Tongue (tissue), 2 donors: ENCODE results near the gene GPR139. TPM values are rescaled to one million over a fixed set of nuclear protein-coding genes. Genes with fewer than 3 reads are reported as not detected.

Experiments used
- DNase-seq: peaks from one replicate; pipeline ENCODE4 v3.0.0-alpha.2; 2015
- total RNA-seq: library from RNA; depleted of rRNA; stranded (reverse); fragments of >200 nt; gene quantifications from one replicate; pipeline ENCODE4 v1.2.3, GENCODE V29; 2014

The GPR139 gene
- total RNA-seq, 1 donor from 2014 or later, result not detected

GRCh38 chr16:20053336-20053735, 20.4 kb downstream of the GPR139 start:
- DNase-seq, result no peak

GRCh38 chr16:20051611-20052010, 22.1 kb downstream of the GPR139 start:
- no peak for DNase-seq

- DNase-seq, result no peak
Measured at GRCh38 chr16:20051147-20051546, 22.5 kb downstream of the GPR139 start.

GRCh38 chr16:20049831-20050230, 23.9 kb downstream of the GPR139 start:
- DNase-seq, result no peak

GRCh38 chr16:20045886-20046285, 27.8 kb downstream of the GPR139 start:
- no peak for DNase-seq

GRCh38 chr16:20042848-20043247, 30.8 kb downstream of the GPR139 start:
- no peak for DNase-seq

- no peak for DNase-seq
Measured at GRCh38 chr16:20041924-20042596, 31.6 kb downstream of the GPR139 start.

- DNase-seq, result no peak
Measured at GRCh38 chr16:20040011-20040410, 33.7 kb downstream of the GPR139 start.

GRCh38 chr16:20029611-20030010, 44.1 kb downstream of the GPR139 start:
- no peak for DNase-seq

GRCh38 chr16:20026361-20027072, 47.2 kb downstream of the GPR139 start:
- no peak for DNase-seq

GRCh38 chr16:20023190-20023589, 50.5 kb downstream of the GPR139 start:
- peak; percentile 59 for DNase-seq

- no peak for DNase-seq
Measured at GRCh38 chr16:20020976-20021375, 52.7 kb downstream of the GPR139 start.

- DNase-seq, result no peak
Measured at GRCh38 chr16:20020083-20020482, 53.6 kb downstream of the GPR139 start.

GRCh38 chr16:20016234-20016633, 57.5 kb downstream of the GPR139 start:
- DNase-seq, result no peak

- DNase-seq, result no peak
Measured at GRCh38 chr16:20004931-20005330, 68.8 kb downstream of the GPR139 start.

GRCh38 chr16:20002936-20003335, 70.8 kb downstream of the GPR139 start:
- no peak for DNase-seq

GRCh38 chr16:20001856-20002707, 71.6 kb downstream of the GPR139 start:
- DNase-seq, result no peak

- DNase-seq, result no peak
Measured at GRCh38 chr16:19997734-19998133, 76.0 kb downstream of the GPR139 start.

- no peak for DNase-seq
Measured at GRCh38 chr16:19997264-19997663, 76.4 kb downstream of the GPR139 start.

GRCh38 chr16:19994466-19995170, 79.1 kb downstream of the GPR139 start:
- no peak for DNase-seq

GRCh38 chr16:19991614-19992013, 82.1 kb downstream of the GPR139 start:
- DNase-seq, result no peak

GRCh38 chr16:19984135-19984534, 89.6 kb downstream of the GPR139 start:
- no peak for DNase-seq
